Gastroesophageal sphincter (tissue), 3 donors: ENCODE measurements around the gene EML4.
"Not testable (repeated sequence)": the region's sequence is repeated elsewhere in the genome, so short reads cannot be mapped to it uniquely, and the experiment has no call there.

Experiments
- CTCF ChIP-seq, 4 experiments: fragments of 200-600 bp in 2 of 4; fragments of 450-650 bp in 2 of 4; sonication (generic) in 1 of 4; IDR thresholded peaks; one replicate each; pipeline ENCODE4 v1.5.1; 2017 to 2019; ENCODE audit warnings: antibody characterized with exemption in 4 of 4, mild to moderate bottlenecking in 2 of 4, moderate library complexity in 2 of 4
- EP300 ChIP-seq: sonication (generic); formaldehyde crosslinking; IDR thresholded peaks from one replicate; pipeline ENCODE4 v1.6.1; 2017; ENCODE audit warnings: antibody characterized with exemption, mild to moderate bottlenecking
- POLR2A ChIP-seq, 2 donors: fragments of 450-650 bp; IDR thresholded peaks; one replicate each; pipeline ENCODE4 v1.6.1; 2017; ENCODE audit warnings: antibody characterized with exemption in 2 of 2, mild to moderate bottlenecking in 2 of 2, moderate library complexity in 1 of 2
- POLR2AphosphoS5 ChIP-seq: sonication (generic); formaldehyde crosslinking; IDR thresholded peaks from one replicate; pipeline ENCODE4 v1.6.1; 2017; ENCODE audit warnings: antibody characterized with exemption

DNA sequence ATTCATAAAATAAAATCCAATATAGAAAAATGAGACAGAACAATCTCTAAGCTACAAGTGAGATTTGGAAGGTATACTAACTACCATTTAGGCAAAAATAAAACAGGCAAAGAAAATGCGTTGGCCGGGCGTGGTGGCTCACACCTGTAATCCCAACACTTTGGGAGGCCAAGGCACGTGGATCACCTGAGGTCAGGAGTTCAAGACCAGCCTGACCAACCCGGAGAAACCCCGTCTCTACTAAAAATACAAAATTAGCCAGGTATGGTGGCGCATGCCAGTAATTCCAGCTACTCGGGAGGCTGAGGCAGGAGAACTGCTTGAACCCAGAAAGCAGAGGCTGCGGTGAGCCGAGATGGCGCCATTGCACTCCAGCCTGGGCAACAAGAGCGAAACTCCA, 178.4 kb downstream of the EML4 start:
- not testable (repeated sequence) for TF ChIP-seq CTCF (IDR thresholded peaks at IDR 0.05); EP300; POLR2A (IDR thresholded peaks at IDR 0.05); POLR2AphosphoS5
